ENCODE measurements around the gene DENND1A.

DENND1A gene

DNA sequence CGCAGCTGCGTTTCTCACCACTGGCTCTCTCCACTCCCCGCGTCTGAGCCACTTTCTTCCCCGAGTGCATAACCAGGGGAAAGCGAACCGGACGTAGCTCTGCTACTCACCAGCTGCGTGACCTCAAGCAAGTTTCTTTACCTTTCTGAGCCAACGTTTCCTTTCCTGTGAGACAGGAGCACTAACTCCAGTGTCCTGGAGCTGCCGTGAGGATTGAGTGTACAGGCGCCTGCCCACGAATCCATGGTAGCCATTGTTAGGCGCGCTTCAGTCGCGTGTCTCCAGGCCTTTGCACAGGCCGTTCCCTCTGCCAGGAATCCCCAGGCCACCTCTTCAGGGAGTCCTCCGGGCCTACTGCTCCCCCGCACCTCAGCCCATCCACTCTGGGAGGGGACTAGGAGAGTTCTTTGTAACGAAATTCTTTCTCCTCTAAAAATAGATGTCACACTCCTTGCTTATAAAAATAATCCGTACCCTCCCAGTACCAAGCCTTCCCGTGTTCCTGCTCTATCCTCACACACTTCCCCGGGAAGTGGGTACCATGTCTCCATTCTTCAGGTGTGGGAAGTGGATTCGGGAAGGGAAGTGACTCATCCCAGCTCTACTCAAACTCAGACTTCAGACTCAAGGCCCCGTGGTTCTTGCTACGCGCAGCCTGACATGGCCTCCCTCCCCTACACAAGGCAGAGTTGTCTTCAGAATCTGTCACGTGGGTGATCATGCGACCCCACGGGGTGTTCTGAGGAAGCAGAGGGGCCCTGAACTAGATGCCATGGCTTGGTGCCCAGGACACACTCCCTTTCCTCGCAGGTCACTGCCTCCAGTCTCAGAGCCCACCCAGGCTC lies 590.0 kb downstream of the DENND1A start:
- no peak overlapping the region for H3K4me3 ChIP-seq (ENCODE audit: low read length)
- peak; percentile 85 for DNase-seq (ENCODE audit: low read depth)
- TF ChIP-seq, protein P1, sequence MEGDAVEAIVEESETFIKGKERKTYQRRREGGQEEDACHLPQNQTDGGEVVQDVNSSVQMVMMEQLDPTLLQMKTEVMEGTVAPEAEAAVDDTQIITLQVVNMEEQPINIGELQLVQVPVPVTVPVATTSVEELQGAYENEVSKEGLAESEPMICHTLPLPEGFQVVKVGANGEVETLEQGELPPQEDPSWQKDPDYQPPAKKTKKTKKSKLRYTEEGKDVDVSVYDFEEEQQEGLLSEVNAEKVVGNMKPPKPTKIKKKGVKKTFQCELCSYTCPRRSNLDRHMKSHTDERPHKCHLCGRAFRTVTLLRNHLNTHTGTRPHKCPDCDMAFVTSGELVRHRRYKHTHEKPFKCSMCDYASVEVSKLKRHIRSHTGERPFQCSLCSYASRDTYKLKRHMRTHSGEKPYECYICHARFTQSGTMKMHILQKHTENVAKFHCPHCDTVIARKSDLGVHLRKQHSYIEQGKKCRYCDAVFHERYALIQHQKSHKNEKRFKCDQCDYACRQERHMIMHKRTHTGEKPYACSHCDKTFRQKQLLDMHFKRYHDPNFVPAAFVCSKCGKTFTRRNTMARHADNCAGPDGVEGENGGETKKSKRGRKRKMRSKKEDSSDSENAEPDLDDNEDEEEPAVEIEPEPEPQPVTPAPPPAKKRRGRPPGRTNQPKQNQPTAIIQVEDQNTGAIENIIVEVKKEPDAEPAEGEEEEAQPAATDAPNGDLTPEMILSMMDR (conservative IDR thresholded peaks at IDR 0.05; ENCODE audit: low read depth, low read length), result no peak

DNA sequence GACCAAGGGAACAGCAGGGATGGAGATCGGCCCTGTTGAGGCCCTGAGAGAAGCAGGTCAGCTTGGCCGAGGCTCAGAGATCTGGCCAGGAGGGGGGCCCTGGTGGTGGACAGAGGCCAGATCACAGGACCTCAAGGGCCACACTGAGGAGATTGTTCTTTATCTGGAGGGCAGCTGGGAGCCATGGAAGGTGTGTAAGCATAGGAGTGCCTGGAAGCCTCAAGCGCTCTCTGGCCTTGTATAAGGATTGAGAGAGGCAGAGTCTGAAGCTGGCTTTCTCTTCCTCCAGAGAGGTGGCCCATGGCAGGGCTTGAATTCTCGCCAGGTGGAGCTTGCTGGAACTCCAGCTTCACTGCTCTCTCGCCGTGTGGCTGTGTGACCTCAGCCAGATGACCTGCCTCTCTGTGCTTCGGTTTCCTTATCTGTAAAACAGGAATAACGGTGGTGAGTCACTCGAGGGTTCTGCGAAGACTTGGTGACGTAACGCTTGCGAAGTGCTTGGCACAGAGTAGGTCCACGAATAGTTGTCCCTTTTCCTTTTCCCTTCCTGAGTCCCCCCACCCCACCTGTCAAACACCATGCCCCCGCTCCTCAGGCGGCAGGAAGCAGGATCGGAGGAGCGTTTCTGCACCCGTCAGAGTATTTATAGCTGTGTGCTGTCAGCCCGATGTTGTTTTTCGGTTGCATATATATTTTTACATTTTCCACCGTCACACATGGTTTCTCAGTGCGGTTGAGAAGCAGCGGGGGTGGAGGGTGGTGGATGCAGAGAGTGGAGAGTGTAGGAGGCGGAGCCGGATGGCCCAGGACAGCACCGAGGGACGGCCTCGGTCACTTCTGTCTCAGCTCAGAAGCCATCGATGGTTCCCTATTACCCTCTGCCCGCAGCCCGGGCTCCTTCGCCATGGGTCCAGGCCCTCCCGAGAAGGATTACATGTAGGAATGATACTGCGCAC lies 590.9 kb downstream of the DENND1A start:
- no peak overlapping the region for H3K4me3 ChIP-seq (ENCODE audit: low read length)
- DNase-seq (ENCODE audit: low read depth), result no peak
- TF ChIP-seq, protein P1 (conservative IDR thresholded peaks at IDR 0.05; ENCODE audit: low read depth, low read length), result no peak

DNA sequence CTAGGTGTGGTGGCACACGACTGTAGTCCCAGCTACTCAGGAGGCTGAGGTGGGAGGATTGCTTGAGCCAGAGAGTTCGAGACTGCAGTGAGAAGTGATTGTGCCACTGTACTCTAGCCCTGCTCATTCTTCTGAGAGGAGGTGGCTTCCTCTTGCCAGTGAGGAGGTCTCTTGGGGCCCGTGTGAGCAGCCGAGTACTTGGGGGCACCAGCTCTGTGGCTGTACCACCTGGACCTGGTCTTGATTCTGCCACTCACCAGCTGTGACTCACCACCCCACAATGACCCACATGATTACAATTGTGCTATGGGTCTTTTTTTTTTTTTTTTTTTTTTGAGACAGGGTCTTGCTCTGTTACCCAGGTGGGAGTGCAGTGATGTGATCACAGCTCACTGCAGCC lies 592.0 kb downstream of the DENND1A start:
- DNase-seq (ENCODE audit: low read depth), result no peak
- no peak overlapping the region for H3K4me3 ChIP-seq (ENCODE audit: low read length)
- TF ChIP-seq, protein P1 (conservative IDR thresholded peaks at IDR 0.05; ENCODE audit: low read depth, low read length), result no peak

DNA sequence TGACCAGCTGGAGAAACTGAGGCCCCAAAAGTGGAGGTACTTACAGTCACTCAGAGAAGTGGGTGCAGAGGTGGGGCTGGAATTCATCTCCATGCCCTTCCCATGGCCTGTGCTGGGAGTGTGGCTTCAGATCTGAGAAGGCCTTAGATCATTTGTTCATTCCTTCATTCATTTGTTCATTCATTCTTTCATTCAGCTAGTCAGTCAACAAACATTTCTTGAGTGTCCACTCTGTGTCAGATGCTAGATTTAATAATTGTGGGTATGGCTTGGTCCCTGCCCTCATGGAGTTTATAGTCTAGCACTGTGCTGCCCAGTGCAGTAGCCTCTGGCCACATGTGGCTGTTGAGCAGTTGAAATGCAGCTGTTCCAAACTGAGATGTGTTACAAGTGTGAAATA lies 593.0 kb downstream of the DENND1A start:
- no peak overlapping the region for H3K4me3 ChIP-seq (ENCODE audit: low read length)
- TF ChIP-seq, protein P1 (conservative IDR thresholded peaks at IDR 0.05; ENCODE audit: low read depth, low read length), result no peak
- no peak for DNase-seq (ENCODE audit: low read depth)

DNA sequence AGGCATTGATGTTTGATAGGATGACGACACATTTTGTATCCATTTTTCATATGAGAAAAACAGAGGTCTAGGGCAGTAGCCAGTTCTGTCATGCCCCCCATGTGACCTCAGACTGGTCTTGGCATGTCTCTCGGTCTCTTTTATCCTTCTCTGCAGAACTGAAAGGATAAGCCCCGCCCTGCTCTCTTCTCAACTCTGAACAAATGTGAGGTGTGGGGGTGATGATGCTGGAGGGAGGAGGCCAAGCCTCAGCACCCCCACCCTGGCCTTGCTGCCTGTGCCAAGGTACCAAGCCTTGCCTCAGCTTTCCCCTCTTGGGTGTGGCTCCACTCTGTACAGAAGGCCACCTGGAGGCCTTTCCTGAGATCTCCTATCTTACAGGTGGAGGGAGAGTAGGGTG lies 593.5 kb downstream of the DENND1A start:
- H3K4me3 ChIP-seq (ENCODE audit: low read length), result no peak overlapping the region
- peak; percentile 56 for DNase-seq (ENCODE audit: low read depth)
- TF ChIP-seq, protein P1 (conservative IDR thresholded peaks at IDR 0.05; ENCODE audit: low read depth, low read length), result no peak

DNA sequence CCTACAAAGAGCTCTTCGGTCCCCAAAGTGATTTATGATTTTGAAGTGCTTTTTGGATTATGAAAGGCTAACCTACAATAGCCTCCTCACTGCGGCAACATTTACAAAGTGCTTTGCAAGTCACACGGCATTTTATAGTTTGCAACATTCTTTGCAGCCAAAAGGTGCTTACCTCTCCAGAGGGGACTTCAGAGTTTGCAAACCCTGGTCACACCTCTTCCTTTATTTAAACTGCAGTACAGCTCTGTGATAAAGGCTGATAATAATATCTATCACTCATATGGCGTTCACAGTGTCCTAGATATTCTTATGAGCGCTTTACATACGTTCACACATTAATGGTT lies 594.0 kb downstream of the DENND1A start:
- H3K4me3 ChIP-seq (ENCODE audit: low read length), result peak overlapping the region; percentile 5
- no peak for DNase-seq (ENCODE audit: low read depth)
- TF ChIP-seq, protein P1 (conservative IDR thresholded peaks at IDR 0.05; ENCODE audit: low read depth, low read length), result no peak

Measured in retinal pigment epithelial cell (primary cell).